ENCODE measurements around the gene SPSB1.

GRCh38 chr1:9308236-9308785, 15.6 kb downstream of the SPSB1 start:
- TF ChIP-seq CTCF (IDR thresholded peaks at IDR 0.05 in 8 of 11, conservative IDR thresholded peaks at IDR 0.05 in 3 of 11) = no peak
- TF ChIP-seq POLR2A (IDR thresholded peaks at IDR 0.05) = no peak
- no peak for TF ChIP-seq POLR2AphosphoS5 (IDR thresholded peaks at IDR 0.05)

Measured in spleen (tissue), 7 donors.